Mesenchymal stem cell (in vitro differentiated cells and primary cell): Measurements from ENCODE around the gene IL1A.

Experiments used
- DNase-seq: peaks from one replicate; pipeline ENCODE4 v3.0.0-alpha.2; 2013
- H2AFZ ChIP-seq: one replicate; pipeline ENCODE4 v1.6.1; 2013; ENCODE audit warnings: low read depth, mild to moderate bottlenecking, control low read depth, inconsistent platforms, low read length, moderate library complexity
- H2AK5ac ChIP-seq: 2 replicates; pipeline ENCODE4 v1.6.1; 2013; ENCODE audit warnings: low read length, moderate library complexity, mild to moderate bottlenecking, inconsistent platforms; ENCODE audit not compliant: severe bottlenecking
- H2BK120ac ChIP-seq: one replicate; pipeline ENCODE4 v1.6.1; 2013; ENCODE audit warnings: low read depth, mild to moderate bottlenecking, inconsistent platforms, low read length, moderate library complexity
- H2BK12ac ChIP-seq, 2 experiments: one replicate each; pipeline ENCODE4 v1.6.1; 2013; ENCODE audit warnings: inconsistent platforms in 2 of 2, low read length in 2 of 2, mild to moderate bottlenecking in 2 of 2, moderate library complexity in 2 of 2, control low read depth in 1 of 2
- H2BK15ac ChIP-seq: one replicate; pipeline ENCODE4 v1.6.1; 2013; ENCODE audit warnings: mild to moderate bottlenecking, low read depth, inconsistent platforms; ENCODE audit not compliant: poor library complexity, severe bottlenecking
- H2BK5ac ChIP-seq: 2 replicates; pipeline ENCODE4 v1.6.1; 2013; ENCODE audit warnings: low read depth, mild to moderate bottlenecking, low read length, control low read depth, inconsistent platforms; ENCODE audit not compliant: poor library complexity, severe bottlenecking
- H3K14ac ChIP-seq, 2 experiments: one replicate each; pipeline ENCODE4 v1.6.1; 2013; ENCODE audit warnings: inconsistent platforms in 2 of 2, low read length in 2 of 2, control low read depth in 1 of 2, mild to moderate bottlenecking in 1 of 2, moderate library complexity in 1 of 2
- H3K18ac ChIP-seq, 2 experiments: one replicate each; pipeline ENCODE4 v1.6.1; 2013; ENCODE audit warnings: inconsistent platforms in 2 of 2, low read length in 2 of 2, control low read depth in 1 of 2, low read depth in 1 of 2, mild to moderate bottlenecking in 1 of 2
- H3K23ac ChIP-seq, 2 experiments: one replicate each; pipeline ENCODE4 v1.6.1; 2013; ENCODE audit warnings: inconsistent platforms in 2 of 2, low read length in 2 of 2, mild to moderate bottlenecking in 2 of 2, moderate library complexity in 2 of 2, control low read depth in 1 of 2
- H3K27ac ChIP-seq: 2 replicates; pipeline ENCODE4 v1.5.1; 2013; ENCODE audit warnings: mild to moderate bottlenecking, moderate library complexity, low read length, control low read depth, inconsistent platforms; ENCODE audit not compliant: poor library complexity, severe bottlenecking
- H3K27me3 ChIP-seq, 2 experiments: 2 replicates each; pipeline versions ENCODE4 v1.6.1 to v1.7.0; 2013; ENCODE audit warnings: low read length in 2 of 2, mild to moderate bottlenecking in 2 of 2, moderate library complexity in 2 of 2, control low read depth in 1 of 2, inconsistent platforms in 1 of 2; ENCODE audit not compliant: control insufficient read depth in 1 of 2, insufficient read depth in 1 of 2
- H3K36me3 ChIP-seq, 2 experiments: 2 replicates each; pipeline versions ENCODE4 v1.6.1 to v1.7.0; 2013; ENCODE audit warnings: low read length in 2 of 2, control low read depth in 1 of 2, inconsistent platforms in 1 of 2, low read depth in 1 of 2, mild to moderate bottlenecking in 1 of 2; ENCODE audit not compliant: insufficient read depth in 2 of 2, control insufficient read depth in 1 of 2
- H3K4ac ChIP-seq, 2 experiments: one replicate each; pipeline ENCODE4 v1.6.1; 2013; ENCODE audit warnings: inconsistent platforms in 2 of 2, low read length in 2 of 2, mild to moderate bottlenecking in 2 of 2, moderate library complexity in 2 of 2, control low read depth in 1 of 2, low read depth in 1 of 2
- H3K4me1 ChIP-seq: 2 replicates; pipeline ENCODE4 v1.6.1; 2013; ENCODE audit warnings: low read depth, low read length, control low read depth; ENCODE audit not compliant: control insufficient read depth, insufficient read depth
- H3K4me2 ChIP-seq: 2 replicates; pipeline ENCODE4 v1.6.1; 2013; ENCODE audit warnings: low read length, mild to moderate bottlenecking, inconsistent platforms; ENCODE audit not compliant: poor library complexity, severe bottlenecking
- H3K4me3 ChIP-seq, 2 experiments: 2 replicates each; pipeline versions ENCODE4 v1.5.1 to v1.7.0; 2013; ENCODE audit warnings: low read length in 2 of 2, mild to moderate bottlenecking in 2 of 2, control low read depth in 1 of 2, low read depth in 1 of 2; ENCODE audit not compliant: insufficient read depth in 1 of 2
- H3K79me1 ChIP-seq: replicated peaks from 2 replicates; pipeline ENCODE4 v1.6.1; 2013; ENCODE audit warnings: mild to moderate bottlenecking, control low read depth, low read length, inconsistent platforms; ENCODE audit not compliant: poor library complexity, severe bottlenecking
- H3K9ac ChIP-seq: 2 replicates; pipeline ENCODE4 v1.7.0; 2013; ENCODE audit warnings: mild to moderate bottlenecking, low read length, moderate library complexity
- H3K9me3 ChIP-seq: 2 replicates; pipeline ENCODE4 v1.7.0; 2013; ENCODE audit warnings: mild to moderate bottlenecking, low read length; ENCODE audit not compliant: control insufficient read depth
- H4K8ac ChIP-seq: one replicate; pipeline ENCODE4 v1.6.1; 2013; ENCODE audit warnings: inconsistent platforms, mild to moderate bottlenecking, low read length, moderate library complexity
- H4K91ac ChIP-seq: one replicate; pipeline ENCODE4 v1.6.1; 2013; ENCODE audit warnings: mild to moderate bottlenecking, low read length, inconsistent platforms
- WGBS: methylation state at CpG from one replicate; pipeline ENCODE4 v1.1.7; 2013; ENCODE audit warnings: mixed read lengths; 5-methylcytosine and 5-hydroxymethylcytosine counted together

IL1A gene

GRCh38 chr2:112726487-112727190 lies 57.7 kb downstream of the IL1A start:
- no peaks in the 10 kb centered on the region for H3K36me3 ChIP-seq
- H3K27me3 ChIP-seq, result peaks cover 0 to 15% of the 10 kb centered on the region in 2 experiments
- H3K23ac ChIP-seq, result no peak overlapping the region
- H3K79me1 ChIP-seq, result no peaks in the 10 kb centered on the region
- H2BK12ac ChIP-seq, result peak overlapping the region in 1 of 2 experiments; percentile 92
- 35% methylated on average over 19 of the region's 19 CpGs for WGBS
- peak overlapping the region; percentile 25 to 65 for H3K4ac ChIP-seq
- DNase-seq, result peak; percentile 87
- H2AFZ ChIP-seq, result peak overlapping the region; percentile 60
- no peaks in the 10 kb centered on the region for H3K9me3 ChIP-seq
- peak overlapping the region; percentile 8 for H2BK120ac ChIP-seq
- H3K14ac ChIP-seq, result no peak overlapping the region
- no peak overlapping the region for H3K4me2 ChIP-seq
- H4K8ac ChIP-seq, result peak overlapping the region; percentile 62
- no peak overlapping the region for H2AK5ac ChIP-seq
- peaks cover 5% of the 10 kb centered on the region for H3K4me1 ChIP-seq
- H2BK5ac ChIP-seq, result no peak overlapping the region
- no peak overlapping the region for H2BK15ac ChIP-seq
- peak overlapping the region in 1 of 2 experiments; percentile 81 for H3K18ac ChIP-seq
- H3K4me3 ChIP-seq, result no peak overlapping the region
- peak overlapping the region; percentile 10 for H4K91ac ChIP-seq
- H3K9ac ChIP-seq, result peak overlapping the region; percentile 72
- no peak overlapping the region for H3K27ac ChIP-seq

DNA sequence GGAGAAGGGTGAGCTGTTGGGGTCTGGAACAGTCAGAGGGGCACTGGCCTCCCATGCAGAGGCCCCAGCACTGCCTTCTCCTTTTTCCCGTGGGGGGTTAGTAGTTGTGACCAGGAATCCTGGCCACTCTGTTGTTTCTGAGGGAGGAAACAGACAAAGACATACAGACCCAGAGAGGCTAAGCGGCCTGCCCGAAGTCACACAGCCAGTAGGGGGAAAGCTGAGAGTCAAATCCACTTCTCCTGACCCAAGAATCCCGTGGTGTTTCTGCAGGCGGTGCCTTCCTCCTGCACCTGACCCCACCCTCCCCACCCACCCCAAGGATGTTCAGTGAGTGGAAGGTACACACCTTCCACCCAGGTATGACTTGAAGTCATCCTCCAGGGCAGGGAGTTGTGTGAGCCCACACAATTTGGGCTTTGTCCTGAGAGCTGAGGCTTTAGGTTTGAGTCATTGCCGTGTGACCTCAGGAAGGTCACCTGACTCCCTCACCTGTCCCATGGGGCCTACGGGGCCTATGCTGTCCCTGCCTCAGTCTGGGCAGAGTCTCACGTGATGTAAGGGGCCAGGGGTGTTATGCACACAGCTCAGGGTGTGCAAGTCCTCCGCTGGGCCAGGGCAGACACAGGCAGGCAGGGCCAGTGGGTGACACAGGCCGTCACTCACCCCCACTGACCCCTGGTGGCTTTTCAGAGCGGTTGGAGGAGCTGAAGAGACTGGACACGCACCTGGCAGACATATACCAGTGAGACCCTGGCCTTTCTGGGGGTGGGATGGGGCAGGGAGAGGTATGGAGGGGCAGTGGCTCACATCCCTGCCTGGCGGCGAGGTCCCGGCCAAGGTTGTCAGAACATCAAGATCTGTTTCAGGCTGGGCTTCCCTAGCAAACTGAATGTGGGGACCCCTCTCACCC lies 58.5 kb downstream of the IL1A start:
- Histone ChIP-seq H3K18ac (peak overlapping the region in 1 of 2 experiments; percentile 81), H4K8ac (peak overlapping the region; percentile 62), H3K23ac (no peak overlapping the region), H2BK12ac (peak overlapping the region; percentile 44 to 92), H3K4me2 (no peak overlapping the region), H3K4me3 (no peak overlapping the region), H2AFZ (no peak overlapping the region), H3K4me1 (peaks cover 5% of the 10 kb centered on the region), H3K79me1 (no peaks in the 10 kb centered on the region), H3K9ac (peak overlapping the region; percentile 72), H3K14ac (peak overlapping the region in 1 of 2 experiments; percentile 85), H2AK5ac (no peak overlapping the region), H2BK15ac (peak overlapping the region; percentile 7), H3K27ac (no peak overlapping the region), H2BK120ac (peak overlapping the region; percentile 8), H4K91ac (peak overlapping the region; percentile 77), H3K27me3 (peaks cover 0 to 15% of the 10 kb centered on the region in 2 experiments), H3K4ac (peak overlapping the region; percentile 25 to 65), H2BK5ac (no peak overlapping the region), H3K36me3 (no peaks in the 10 kb centered on the region), H3K9me3 (no peaks in the 10 kb centered on the region)
- no peak for DNase-seq
- 89% methylated on average over 14 of the region's 15 CpGs for WGBS

DNA sequence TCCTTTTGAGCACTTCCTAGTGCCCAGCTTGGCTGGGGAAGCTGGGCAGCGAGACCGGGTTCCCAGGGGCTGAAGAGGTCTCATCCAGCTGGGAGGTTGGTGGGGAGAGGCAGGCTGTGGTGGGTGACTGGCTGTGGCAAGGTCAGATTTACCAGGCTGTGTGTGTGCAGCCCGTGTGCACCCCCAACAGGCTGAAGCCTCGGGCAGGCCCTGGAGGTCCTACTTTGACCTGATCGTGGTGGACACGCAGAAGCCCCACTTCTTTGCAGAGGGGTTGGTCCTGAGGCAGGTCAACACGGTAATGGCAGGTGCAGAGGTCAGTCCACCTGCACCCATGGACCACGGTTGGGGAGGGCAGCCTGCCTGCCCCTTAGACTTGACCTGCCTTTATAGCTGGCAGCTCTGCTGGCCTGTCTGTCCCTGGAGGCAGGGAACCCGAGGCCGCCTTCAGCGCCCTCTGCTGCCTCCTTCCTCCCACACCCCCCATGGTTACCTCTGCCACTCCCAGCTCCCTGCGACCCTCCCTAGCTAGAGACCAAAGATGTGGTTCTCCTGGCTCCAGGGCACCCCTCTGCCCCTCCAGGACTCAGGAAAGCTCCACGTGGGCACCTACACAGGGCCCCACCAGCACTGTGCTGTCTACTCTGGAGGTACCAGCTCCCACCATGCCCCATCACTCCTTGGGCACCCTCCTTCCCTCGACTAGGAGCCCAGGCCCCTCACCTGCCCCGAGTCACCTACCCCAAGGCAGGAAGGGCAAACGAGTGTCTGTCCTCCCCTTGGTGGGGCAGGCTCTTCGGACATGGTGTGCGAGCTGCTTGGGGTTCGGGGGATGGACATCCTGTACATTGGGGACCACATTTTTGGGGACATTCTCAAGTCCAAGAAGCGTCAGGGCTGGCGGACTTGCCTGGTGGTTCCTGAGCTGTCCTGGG lies 59.4 kb downstream of the IL1A start:
- Histone ChIP-seq H4K91ac (peak overlapping the region; percentile 77), H3K27me3 (peaks cover 0 to 15% of the 10 kb centered on the region in 2 experiments), H3K4me2 (no peak overlapping the region), H2BK15ac (peak overlapping the region; percentile 55), H2BK12ac (peak overlapping the region in 1 of 2 experiments; percentile 66), H3K4me3 (no peak overlapping the region), H2BK120ac (no peak overlapping the region), H3K79me1 (no peaks in the 10 kb centered on the region), H3K18ac (no peak overlapping the region), H2AK5ac (no peak overlapping the region), H3K27ac (no peak overlapping the region), H3K14ac (no peak overlapping the region), H2AFZ (no peak overlapping the region), H3K4ac (no peak overlapping the region), H2BK5ac (no peak overlapping the region), H4K8ac (peak overlapping the region; percentile 27), H3K4me1 (peaks cover 5% of the 10 kb centered on the region), H3K23ac (no peak overlapping the region), H3K36me3 (no peaks in the 10 kb centered on the region), H3K9ac (no peak overlapping the region), H3K9me3 (no peaks in the 10 kb centered on the region)
- 82% methylated on average over 21 of the region's 21 CpGs for WGBS
- no peak for DNase-seq
